Measurements from ENCODE around the gene ZNF33B. TPM values are rescaled to one million over a fixed set of nuclear protein-coding genes. Genes with fewer than 3 reads are reported as not detected.
"Not testable (repeated sequence)": the region's sequence is repeated elsewhere in the genome, so short reads cannot be mapped to it uniquely, and the experiment has no call there.

Gene ZNF33B
- polyA plus RNA-seq (ENCODE audit: insufficient read length): 15.4 TPM

GRCh38 chr10:42638055-42638820, at the start of gene ZNF33B:
ZNF33B (minus strand) TSS chr10:42638570; CDS start chr10:42636928, 1,642 bp downstream.
- DNase-seq: peak; percentile 91

- no peak for DNase-seq
Measured at GRCh38 chr10:42684517-42684916, 46.1 kb upstream of the ZNF33B start.

- no peak for DNase-seq
Measured at GRCh38 chr10:42680267-42680666, 41.9 kb upstream of the ZNF33B start.

GRCh38 chr10:42665181-42665979, 27.0 kb upstream of the ZNF33B start:
- DNase-seq: not testable (repeated sequence)

DNA sequence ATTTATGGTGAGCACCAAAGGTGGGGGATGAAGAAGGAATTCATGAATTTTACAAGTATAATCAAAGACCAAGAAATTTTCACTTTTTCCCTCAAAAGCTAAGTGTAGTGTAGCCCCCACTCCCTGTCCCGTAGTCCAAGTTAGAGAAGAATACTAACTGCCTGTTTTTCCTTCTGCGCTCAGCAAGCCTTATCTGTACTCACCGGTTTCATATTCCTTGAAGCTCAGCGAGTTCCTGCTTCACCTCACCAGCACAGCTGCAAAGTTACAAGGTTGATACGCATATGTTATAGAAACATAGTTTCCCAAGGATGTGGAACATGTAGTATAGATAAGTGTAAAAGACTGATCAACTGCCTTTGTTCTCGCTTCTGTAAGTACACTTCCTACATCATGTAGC, 16.0 kb upstream of the ZNF33B start:
- no peak for DNase-seq

GRCh38 chr10:42652858-42653257, 14.5 kb upstream of the ZNF33B start:
- no peak for DNase-seq

DNA sequence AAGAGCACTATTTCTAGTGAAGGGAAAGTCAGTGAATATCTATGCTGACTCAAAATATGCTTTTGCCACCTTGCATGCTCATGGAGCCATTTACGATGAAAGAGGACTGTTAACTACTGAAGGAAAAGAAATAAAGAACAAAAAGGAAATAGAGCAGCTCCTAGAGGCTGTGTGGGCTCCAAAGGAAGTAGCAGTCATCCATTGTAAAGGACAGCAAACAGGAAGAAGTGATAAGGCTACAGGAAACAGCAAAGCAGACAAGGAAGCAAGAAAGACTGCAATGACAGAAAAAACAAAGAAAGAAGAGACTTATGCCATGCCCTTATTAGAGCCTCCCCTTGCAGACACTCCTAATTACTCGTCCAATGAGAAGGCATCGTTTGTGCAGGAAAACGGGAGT, 12.0 kb upstream of the ZNF33B start:
- DNase-seq: no peak

- DNase-seq: no peak
Measured at GRCh38 chr10:42648512-42648911, 10.1 kb upstream of the ZNF33B start.

- no peak for DNase-seq
Measured at GRCh38 chr10:42646687-42647640, 8.6 kb upstream of the ZNF33B start.

DNA sequence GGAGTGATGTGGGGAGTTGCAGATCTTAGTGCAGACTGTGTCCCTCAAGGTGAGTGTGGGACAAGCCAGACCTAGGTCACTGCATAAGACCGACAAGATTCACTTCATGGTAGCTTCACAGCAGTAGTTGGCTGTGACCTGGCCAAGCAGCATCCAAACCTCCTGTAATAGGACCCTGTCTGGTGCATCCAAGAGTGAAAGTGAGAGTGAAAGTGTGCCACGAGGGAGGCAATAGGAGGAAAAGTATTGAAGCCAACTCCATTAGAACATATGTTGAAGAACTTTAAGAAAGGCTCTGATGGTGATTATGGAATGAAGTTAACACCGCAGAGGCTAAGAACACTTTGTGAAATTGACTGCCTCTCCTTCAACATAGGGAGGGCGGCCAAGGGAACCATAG, 7.8 kb upstream of the ZNF33B start:
- no peak for DNase-seq

DNA sequence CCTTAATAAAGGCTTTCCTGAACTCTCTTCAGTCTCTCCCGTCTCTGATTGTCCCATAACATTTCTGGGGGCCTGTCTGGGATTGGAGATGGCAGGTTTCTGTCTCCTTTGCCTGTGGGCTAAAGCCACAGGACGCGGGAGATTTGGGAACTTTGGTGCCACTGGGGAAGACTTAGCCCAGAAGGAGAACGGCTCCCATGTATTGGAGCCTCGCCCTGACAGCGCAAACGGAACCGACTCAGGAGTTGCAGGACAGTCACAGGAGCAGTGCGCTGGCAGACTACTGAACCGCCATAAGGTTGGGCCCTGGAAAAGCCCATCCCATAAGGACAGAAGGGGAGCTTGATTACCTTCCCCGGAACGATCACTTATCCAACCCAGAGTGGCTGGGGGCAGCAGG, 7.1 kb upstream of the ZNF33B start:
- DNase-seq: no peak

DNA sequence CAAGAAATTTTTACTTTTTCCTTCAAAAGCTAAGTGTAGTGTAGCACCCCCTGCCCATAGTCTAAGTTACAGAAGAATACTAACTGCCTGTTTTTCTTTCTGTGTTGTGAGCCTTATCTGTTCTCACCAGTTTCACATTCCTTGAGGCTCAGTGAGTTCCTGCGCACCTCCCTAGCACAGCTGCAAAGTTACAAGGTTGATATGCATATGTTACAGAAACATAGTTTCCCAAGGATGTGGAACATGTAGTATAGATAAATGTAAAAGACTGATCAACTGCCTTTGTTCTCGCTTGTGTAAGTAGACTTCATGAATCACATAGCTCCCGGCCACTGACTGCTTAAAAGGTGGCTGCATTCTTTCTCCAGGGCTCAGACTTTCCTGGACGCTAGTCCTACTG, 6.7 kb upstream of the ZNF33B start:
- DNase-seq: no peak

DNA sequence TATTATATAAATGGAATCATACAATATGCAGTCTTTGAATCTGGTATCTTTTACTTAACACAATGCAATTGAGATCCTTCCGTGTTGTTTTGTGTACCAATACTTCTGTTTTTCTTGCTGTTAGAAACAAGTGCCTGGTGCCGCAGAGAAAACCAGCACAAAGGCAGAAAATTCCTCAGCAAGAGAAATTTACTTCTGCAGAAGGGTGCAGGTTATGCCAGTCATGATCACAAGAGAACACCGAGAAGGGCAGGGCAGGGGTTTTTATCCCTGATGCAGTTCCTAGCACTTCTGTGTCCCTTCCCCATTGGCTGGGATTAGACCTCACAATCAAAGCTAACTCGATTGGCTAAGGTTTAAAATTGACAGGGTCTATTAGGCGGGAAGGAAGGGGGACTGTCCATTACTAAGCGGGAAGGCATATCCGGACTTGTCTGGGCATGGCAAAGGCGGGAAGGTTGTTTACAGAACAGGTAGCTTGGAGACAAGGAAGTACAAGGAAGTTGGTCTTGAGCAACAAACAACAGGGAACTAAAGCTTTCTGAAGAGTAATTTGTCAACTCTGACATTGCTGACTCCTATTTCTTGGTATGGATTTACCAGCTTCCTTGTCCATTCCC, 2.4 kb upstream of the ZNF33B start:
- no peak for DNase-seq

- no peak for DNase-seq
Measured at GRCh38 chr10:42638821-42639270, 476 bp upstream of the ZNF33B start.

DNA sequence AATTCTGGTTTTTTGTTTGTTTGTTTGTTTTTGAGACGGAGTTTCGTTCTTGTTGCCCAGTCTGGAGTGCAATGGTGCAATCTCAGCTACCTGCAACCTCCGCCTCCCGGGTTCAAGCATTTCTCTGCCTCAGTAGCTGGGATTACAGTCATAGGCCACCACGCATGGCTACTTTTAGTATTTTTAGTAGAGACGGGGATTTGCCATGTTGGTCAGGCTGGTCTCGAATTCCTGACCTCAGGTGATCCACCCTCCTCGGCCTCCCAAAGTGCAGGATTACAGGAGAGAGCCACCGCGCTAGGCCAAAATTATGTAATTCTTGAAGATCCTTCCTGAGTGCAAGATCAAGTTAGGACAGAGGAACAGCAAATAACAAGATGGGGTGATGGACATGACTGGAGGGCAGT, 719 bp downstream of the ZNF33B start:
- no peak for DNase-seq

GRCh38 chr10:42637142-42637541, 1.2 kb downstream of the ZNF33B start:
- DNase-seq: no peak

GRCh38 chr10:42635098-42635497, 3.3 kb downstream of the ZNF33B start:
- DNase-seq: no peak

DNA sequence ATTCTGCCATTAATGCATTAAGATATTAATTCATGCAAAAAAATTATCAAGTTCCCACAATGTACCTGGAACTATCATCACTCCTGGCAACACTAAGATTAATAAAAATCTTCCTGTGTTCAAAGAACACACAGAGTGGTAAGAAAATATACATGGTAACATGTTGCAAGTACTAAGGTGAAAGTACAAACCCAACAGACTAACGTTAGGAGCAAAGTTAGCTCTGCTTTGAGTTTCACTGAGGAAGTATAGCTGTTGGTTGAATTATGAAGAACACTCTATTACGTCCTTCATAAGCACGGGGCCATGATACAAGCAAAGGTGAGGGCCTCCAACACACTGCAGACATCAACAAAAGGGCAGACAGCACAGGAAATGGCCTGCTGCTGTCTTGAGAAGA, 5.8 kb downstream of the ZNF33B start:
- no peak for DNase-seq

- no peak for DNase-seq
Measured at GRCh38 chr10:42630537-42631134, 7.7 kb downstream of the ZNF33B start.

DNA sequence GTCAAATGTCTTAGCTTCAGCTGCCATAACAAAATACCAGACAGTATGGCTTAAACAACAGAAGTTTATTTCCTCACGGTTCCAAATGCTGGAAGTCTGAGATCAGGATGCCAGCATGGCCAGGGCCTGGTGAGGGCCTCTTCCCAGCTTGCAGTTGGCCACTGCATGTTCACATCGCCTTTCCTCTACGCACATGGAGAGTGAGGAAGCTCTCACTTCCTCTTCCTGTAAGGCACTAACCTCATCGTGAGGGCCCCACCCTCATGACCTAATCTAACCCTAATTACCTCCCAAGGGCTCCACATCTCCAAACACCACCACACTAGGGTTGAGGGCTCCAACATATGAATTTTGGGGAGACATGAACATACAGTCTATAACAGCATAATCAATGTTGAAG, 14.4 kb downstream of the ZNF33B start:
- no peak for DNase-seq

DNA sequence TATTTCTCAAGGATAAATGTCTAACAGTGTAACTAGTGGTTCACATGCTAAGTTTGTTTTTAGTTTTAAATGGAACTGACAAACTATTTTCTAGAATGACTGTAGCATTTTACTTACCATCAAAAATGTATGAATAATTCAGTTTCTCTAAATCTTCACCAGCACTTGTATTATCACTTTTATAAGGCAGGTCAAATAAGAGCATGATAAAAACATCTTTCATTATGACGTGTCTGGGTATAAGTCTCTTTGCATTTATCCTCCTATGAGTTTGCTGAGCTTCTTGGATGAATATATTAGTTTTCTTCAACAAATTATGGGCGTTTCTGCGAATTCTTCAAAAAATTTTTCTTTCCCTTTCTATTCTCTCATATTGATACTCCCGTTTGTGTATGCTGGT, 19.9 kb downstream of the ZNF33B start:
- no peak for DNase-seq

DNA sequence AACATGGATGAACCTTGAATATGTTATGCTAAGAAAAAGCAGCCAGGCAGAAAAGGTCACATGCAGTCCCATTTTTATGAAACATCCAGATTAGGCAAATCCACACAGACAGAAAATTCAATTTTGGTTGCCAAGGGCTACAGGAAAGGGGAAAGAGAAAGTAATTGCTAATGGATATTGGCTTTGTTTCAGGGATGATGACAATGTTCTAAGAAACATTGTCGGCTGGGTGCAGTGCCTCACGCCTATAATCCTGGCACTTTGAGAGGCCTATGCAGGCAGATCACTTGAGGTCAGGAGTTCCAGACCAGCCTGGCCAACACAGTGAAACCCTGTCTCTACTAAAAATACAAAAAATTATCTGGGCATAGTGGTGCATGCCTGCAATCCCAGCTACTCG, 23.0 kb downstream of the ZNF33B start:
- no peak for DNase-seq
